K562 (cell line): Measurements from ENCODE around the gene PNRC1. TPM values are rescaled to one million over a fixed set of nuclear protein-coding genes. Genes with fewer than 3 reads are reported as not detected.

ENCODE experiments used
- CAMTA2 ChIP-seq: fragments of 250-450 bp; sonication (Bioruptor Pico); conservative IDR thresholded peaks from 2 replicates; pipeline ENCODE4 v1.5.1; 2022
- CREBBP ChIP-seq: IDR thresholded peaks from one replicate; pipeline ENCODE4 v1.6.1; 2012; ENCODE audit warnings: low read depth, mild to moderate bottlenecking, control low read depth, inconsistent platforms, low read length
- DDX20 ChIP-seq: fragments of 450-650 bp; IDR thresholded peaks from 2 replicates; pipeline ENCODE4 v1.6.1; 2016; ENCODE audit warnings: missing genetic modification characterization, low read depth, mild to moderate bottlenecking, missing compliant biosample characterization, moderate library complexity
- FUS ChIP-seq: fragments of 200-400 bp; formaldehyde crosslinking; optimal IDR thresholded peaks from 2 replicates; pipeline ENCODE3; 2017; ENCODE audit warnings: low read depth, low read length
- GATAD2A ChIP-seq: fragments of 450-650 bp; IDR thresholded peaks from 2 replicates; pipeline ENCODE4 v1.6.1; 2017
- HDAC2 ChIP-seq: fragments of 450-650 bp; IDR thresholded peaks from 2 replicates; pipeline ENCODE4 v1.6.1; 2016; ENCODE audit warnings: mild to moderate bottlenecking
- KAT8 ChIP-seq: fragments of 450-650 bp; IDR thresholded peaks from 2 replicates; pipeline ENCODE4 v1.6.1; 2016; ENCODE audit warnings: low read depth, mild to moderate bottlenecking
- KDM5B ChIP-seq: fragments of 200-600 bp; sonication (generic); IDR thresholded peaks from 2 replicates; pipeline ENCODE4 v1.6.1; 2012; ENCODE audit warnings: low read depth, mild to moderate bottlenecking, moderate library complexity, low read length, control low read depth, inconsistent platforms; ENCODE audit not compliant: insufficient replicate concordance
- MEF2A ChIP-seq: IDR thresholded peaks from 2 replicates; pipeline ENCODE4 v1.6.1; 2011; ENCODE audit warnings: low read depth, mild to moderate bottlenecking, low read length, moderate library complexity; ENCODE audit not compliant: control insufficient read depth
- MTF1 ChIP-seq: fragments of 250-450 bp; sonication (Bioruptor Pico); IDR thresholded peaks from 2 replicates; pipeline ENCODE4 v1.9.0; 2021; ENCODE audit warnings: moderate library complexity, mild to moderate bottlenecking, inconsistent platforms, borderline replicate concordance
- RBM15 ChIP-seq: fragments of 200-400 bp; formaldehyde crosslinking; IDR thresholded peaks from 2 replicates; pipeline ENCODE4 v1.6.1; 2018; ENCODE audit warnings: mild to moderate bottlenecking, low read length, moderate library complexity; ENCODE audit not compliant: insufficient read depth
- RHOXF2B ChIP-seq: fragments of 250-450 bp; sonication (Bioruptor Pico); conservative IDR thresholded peaks from 2 replicates; pipeline ENCODE4 v1.5.1; 2021
- ZNF134 ChIP-seq: fragments of 250-450 bp; sonication (Bioruptor Pico); conservative IDR thresholded peaks from 2 replicates; pipeline ENCODE4 v1.4.0; 2020
- ZNF75A ChIP-seq: fragments of 450-650 bp; formaldehyde crosslinking; IDR thresholded peaks from 2 replicates; pipeline ENCODE4 v1.4.0; 2020; ENCODE audit warnings: mild to moderate bottlenecking
- polyA plus RNA-seq, 8 experiments: library from polyadenylated mRNA; depleted of rRNA in 4 of 8; stranded (reverse) in 5 of 8; unstranded in 3 of 8; fragments of >200 nt; fragmentation: Nextera tagmentation in 2 of 8; fragmentation: Illumina TruSeq in 1 of 8; extraction: Ambion mirVana in 2 of 8; extraction: Trizol in 1 of 8; gene quantifications; 2 replicates each; pipeline versions ENCODE4 v1.2.1 to v1.2.3, GENCODE V29; 2011 to 2014; ENCODE audit warnings: inconsistent platforms in 1 of 8, missing spikeins in 1 of 8
- total RNA-seq, 7 experiments: library from RNA; depleted of rRNA in 6 of 7; stranded (reverse); fragments of >200 nt in 6 of 7; fragmentation: Illumina TruSeq in 2 of 7; extraction: Trizol in 2 of 7; gene quantifications; 2 replicates each; pipeline versions ENCODE4 v1.2.1 to v1.2.3, GENCODE V29; 2011 to 2021; ENCODE audit warnings: low replicate concordance in 1 of 7
- TF ChIP-seq, protein P1 (sequence below), 2 experiments: fragments of 450-650 bp; IDR thresholded peaks; 2 replicates each; pipeline ENCODE4 v1.6.1; 2018; ENCODE audit warnings: mild to moderate bottlenecking in 2 of 2, low read depth in 1 of 2; ENCODE audit not compliant: partially characterized antibody in 2 of 2
- TF ChIP-seq, protein P2 (sequence below): sonication (generic); formaldehyde crosslinking; IDR thresholded peaks from 2 replicates; pipeline ENCODE4 v1.8.1; 2022; ENCODE audit warnings: missing genetic modification reagents
- TF ChIP-seq, protein P3 (sequence below): fragments of 250-450 bp; sonication (Bioruptor Pico); IDR thresholded peaks from 2 replicates; pipeline ENCODE4 v1.4.0; 2020; ENCODE audit warnings: mild to moderate bottlenecking, moderate library complexity
- TF ChIP-seq, protein P4 (sequence below): sonication (generic); formaldehyde crosslinking; IDR thresholded peaks from 2 replicates; pipeline ENCODE4 v1.9.0; 2022; ENCODE audit warnings: mild to moderate bottlenecking, missing genetic modification reagents
- TF ChIP-seq, protein P5 (sequence below): fragments of 450-650 bp; formaldehyde crosslinking; IDR thresholded peaks from 2 replicates; pipeline ENCODE4 v1.4.0; 2020; ENCODE audit warnings: mild to moderate bottlenecking, moderate library complexity

PNRC1 gene
- total and polyA plus RNA-seq, 9 of the 15 experiments (the other 6 are each of a cell fraction or from before 2014, with no cell fraction given) = 1.2 to 10.8 (median 6.5) TPM

DNA sequence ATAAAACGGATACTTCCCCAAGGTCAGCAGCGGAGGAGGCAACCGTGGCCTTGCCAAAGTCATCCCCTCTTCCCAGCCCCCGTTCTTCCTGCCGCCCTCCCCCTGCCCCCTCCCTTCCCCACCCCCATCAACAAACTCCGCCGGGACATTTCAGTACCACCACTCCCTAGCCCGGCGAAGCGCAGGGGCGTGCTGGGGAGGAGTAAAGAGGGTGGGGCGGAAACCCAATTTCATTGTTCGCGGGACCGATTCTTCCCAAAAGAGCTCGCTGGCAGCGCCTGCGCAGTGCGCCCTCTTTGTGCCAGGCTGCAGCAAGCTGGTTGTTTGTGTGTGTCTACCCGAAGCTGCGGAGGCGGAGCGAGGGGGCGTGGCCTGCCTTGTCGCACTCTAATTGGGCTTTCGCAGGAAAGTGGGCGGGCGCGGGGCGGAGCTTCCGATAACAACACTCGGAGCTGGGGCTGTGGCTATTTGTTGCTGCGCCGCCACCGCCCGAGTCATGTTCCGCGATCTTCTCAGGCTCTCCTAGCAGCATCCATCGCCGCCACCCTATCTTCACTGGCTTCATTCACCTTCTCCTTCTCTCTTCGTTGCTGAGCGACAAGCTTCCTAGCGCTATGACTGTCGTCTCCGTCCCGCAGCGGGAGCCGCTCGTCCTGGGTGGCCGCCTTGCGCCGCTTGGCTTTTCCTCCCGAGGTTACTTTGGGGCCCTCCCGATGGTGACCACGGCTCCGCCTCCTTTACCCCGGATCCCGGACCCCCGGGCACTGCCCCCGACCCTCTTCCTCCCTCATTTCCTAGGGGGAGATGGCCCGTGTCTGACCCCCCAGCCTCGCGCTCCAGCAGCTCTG, at the start of gene PNRC1 (continued):
- TF ChIP-seq, protein P1, sequence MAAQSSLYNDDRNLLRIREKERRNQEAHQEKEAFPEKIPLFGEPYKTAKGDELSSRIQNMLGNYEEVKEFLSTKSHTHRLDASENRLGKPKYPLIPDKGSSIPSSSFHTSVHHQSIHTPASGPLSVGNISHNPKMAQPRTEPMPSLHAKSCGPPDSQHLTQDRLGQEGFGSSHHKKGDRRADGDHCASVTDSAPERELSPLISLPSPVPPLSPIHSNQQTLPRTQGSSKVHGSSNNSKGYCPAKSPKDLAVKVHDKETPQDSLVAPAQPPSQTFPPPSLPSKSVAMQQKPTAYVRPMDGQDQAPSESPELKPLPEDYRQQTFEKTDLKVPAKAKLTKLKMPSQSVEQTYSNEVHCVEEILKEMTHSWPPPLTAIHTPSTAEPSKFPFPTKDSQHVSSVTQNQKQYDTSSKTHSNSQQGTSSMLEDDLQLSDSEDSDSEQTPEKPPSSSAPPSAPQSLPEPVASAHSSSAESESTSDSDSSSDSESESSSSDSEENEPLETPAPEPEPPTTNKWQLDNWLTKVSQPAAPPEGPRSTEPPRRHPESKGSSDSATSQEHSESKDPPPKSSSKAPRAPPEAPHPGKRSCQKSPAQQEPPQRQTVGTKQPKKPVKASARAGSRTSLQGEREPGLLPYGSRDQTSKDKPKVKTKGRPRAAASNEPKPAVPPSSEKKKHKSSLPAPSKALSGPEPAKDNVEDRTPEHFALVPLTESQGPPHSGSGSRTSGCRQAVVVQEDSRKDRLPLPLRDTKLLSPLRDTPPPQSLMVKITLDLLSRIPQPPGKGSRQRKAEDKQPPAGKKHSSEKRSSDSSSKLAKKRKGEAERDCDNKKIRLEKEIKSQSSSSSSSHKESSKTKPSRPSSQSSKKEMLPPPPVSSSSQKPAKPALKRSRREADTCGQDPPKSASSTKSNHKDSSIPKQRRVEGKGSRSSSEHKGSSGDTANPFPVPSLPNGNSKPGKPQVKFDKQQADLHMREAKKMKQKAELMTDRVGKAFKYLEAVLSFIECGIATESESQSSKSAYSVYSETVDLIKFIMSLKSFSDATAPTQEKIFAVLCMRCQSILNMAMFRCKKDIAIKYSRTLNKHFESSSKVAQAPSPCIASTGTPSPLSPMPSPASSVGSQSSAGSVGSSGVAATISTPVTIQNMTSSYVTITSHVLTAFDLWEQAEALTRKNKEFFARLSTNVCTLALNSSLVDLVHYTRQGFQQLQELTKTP (IDR thresholded peaks at IDR 0.05; ENCODE audit: low read depth in 1 of 2, partially characterized antibody in 2 of 2) = no peak
- TF ChIP-seq ZNF75A (CRISPR knock-in tag) = no peak
- TF ChIP-seq, protein P2, sequence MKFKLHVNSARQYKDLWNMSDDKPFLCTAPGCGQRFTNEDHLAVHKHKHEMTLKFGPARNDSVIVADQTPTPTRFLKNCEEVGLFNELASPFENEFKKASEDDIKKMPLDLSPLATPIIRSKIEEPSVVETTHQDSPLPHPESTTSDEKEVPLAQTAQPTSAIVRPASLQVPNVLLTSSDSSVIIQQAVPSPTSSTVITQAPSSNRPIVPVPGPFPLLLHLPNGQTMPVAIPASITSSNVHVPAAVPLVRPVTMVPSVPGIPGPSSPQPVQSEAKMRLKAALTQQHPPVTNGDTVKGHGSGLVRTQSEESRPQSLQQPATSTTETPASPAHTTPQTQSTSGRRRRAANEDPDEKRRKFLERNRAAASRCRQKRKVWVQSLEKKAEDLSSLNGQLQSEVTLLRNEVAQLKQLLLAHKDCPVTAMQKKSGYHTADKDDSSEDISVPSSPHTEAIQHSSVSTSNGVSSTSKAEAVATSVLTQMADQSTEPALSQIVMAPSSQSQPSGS (CRISPR knock-in tag) = no peak
- no peak for TF ChIP-seq DDX20 (tag)
- no peak for TF ChIP-seq MTF1
- TF ChIP-seq CAMTA2 (CRISPR knock-in tag) = no peak
- no peak for TF ChIP-seq RBM15
- TF ChIP-seq, protein P3, sequence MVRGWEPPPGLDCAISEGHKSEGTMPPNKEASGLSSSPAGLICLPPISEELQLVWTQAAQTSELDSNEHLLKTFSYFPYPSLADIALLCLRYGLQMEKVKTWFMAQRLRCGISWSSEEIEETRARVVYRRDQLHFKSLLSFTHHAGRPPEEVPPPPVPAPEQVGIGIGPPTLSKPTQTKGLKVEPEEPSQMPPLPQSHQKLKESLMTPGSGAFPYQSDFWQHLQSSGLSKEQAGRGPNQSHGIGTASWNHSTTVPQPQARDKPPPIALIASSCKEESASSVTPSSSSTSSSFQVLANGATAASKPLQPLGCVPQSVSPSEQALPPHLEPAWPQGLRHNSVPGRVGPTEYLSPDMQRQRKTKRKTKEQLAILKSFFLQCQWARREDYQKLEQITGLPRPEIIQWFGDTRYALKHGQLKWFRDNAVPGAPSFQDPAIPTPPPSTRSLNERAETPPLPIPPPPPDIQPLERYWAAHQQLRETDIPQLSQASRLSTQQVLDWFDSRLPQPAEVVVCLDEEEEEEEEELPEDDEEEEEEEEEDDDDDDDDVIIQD = no peak
- no peak for TF ChIP-seq MEF2A
- TF ChIP-seq FUS = no peak
- TF ChIP-seq CREBBP = no peak
- TF ChIP-seq, protein P4, sequence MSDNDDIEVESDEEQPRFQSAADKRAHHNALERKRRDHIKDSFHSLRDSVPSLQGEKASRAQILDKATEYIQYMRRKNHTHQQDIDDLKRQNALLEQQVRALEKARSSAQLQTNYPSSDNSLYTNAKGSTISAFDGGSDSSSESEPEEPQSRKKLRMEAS (CRISPR knock-in tag) = no peak
- TF ChIP-seq KAT8 = no peak
- peak; percentile 97 for TF ChIP-seq KDM5B
- no peak for TF ChIP-seq RHOXF2B
- 0 out of 2 replicates have a peak, but pooled peaks have one; percentile 61 for TF ChIP-seq HDAC2
- TF ChIP-seq, protein P5, sequence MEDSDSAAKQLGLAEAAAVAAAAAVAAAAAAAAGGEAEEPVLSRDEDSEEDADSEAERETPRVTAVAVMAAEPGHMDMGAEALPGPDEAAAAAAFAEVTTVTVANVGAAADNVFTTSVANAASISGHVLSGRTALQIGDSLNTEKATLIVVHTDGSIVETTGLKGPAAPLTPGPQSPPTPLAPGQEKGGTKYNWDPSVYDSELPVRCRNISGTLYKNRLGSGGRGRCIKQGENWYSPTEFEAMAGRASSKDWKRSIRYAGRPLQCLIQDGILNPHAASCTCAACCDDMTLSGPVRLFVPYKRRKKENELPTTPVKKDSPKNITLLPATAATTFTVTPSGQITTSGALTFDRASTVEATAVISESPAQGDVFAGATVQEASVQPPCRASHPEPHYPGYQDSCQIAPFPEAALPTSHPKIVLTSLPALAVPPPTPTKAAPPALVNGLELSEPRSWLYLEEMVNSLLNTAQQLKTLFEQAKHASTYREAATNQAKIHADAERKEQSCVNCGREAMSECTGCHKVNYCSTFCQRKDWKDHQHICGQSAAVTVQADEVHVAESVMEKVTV (CRISPR knock-in tag) = no peak
- TF ChIP-seq GATAD2A = no peak
- TF ChIP-seq ZNF134 (CRISPR knock-in tag) = no peak
